Measurements from ENCODE around the gene TXNDC15. TPM values are rescaled to one million over a fixed set of nuclear protein-coding genes. Genes with fewer than 3 reads are reported as not detected.

Gene TXNDC15
- total and polyA plus RNA-seq, 2 of the 13 experiments (the other 11 are each of a cell fraction or from before 2014, with no cell fraction given) = 22.2 to 49.9 TPM

GRCh38 chr5:134904610-134905245 is 30.6 kb downstream of the TXNDC15 start, which contains the start of gene PCBD2 (continued):
- 0 out of 2 replicates have a peak, but pooled peaks have one; percentile 30 for TF ChIP-seq ZFP36L1 (CRISPR knock-in tag; IDR thresholded peaks at IDR 0.05)
- TF ChIP-seq ZNF646 (CRISPR knock-in tag; IDR thresholded peaks at IDR 0.05) = no peak
- TF ChIP-seq EEA1 (CRISPR knock-in tag; IDR thresholded peaks at IDR 0.05; ENCODE audit: borderline replicate concordance) = no peak; the same call in 1 of the 2 replicates
- no peak for TF ChIP-seq CEBPZ (IDR thresholded peaks at IDR 0.05; ENCODE audit: low read length)
- peak; percentile 69; the same call in 1 of the 2 replicates for TF ChIP-seq CREB3 (CRISPR knock-in tag; IDR thresholded peaks at IDR 0.05)
- TF ChIP-seq MTA3 (CRISPR knock-in tag; IDR thresholded peaks at IDR 0.05) = no peak
- no peak for TF ChIP-seq ZNF878 (CRISPR knock-in tag; IDR thresholded peaks at IDR 0.05)
- peak; percentile 52; the same call in 1 of the 2 replicates for TF ChIP-seq ZNF383 (CRISPR knock-in tag; IDR thresholded peaks at IDR 0.05; ENCODE audit: borderline replicate concordance)
- TF ChIP-seq SKIL (CRISPR knock-in tag; IDR thresholded peaks at IDR 0.05; ENCODE audit: borderline replicate concordance) = 0 out of 2 replicates have a peak, but pooled peaks have one; percentile 66
- no peak for TF ChIP-seq ZNF30 (CRISPR knock-in tag; IDR thresholded peaks at IDR 0.05)
- TF ChIP-seq ARID2 (CRISPR knock-in tag; IDR thresholded peaks at IDR 0.05; ENCODE audit: borderline replicate concordance) = no peak

Measured in HepG2 (cell line).